Thyroid gland (tissue), 4 donors: ENCODE data around the gene GRAMD4.

Source experiments
- POLR2A ChIP-seq, 2 donors: fragments of 450-650 bp; IDR thresholded peaks; one replicate each; pipeline ENCODE4 v1.6.1; 2017; ENCODE audit warnings: antibody characterized with exemption in 2 of 2, mild to moderate bottlenecking in 2 of 2, moderate library complexity in 1 of 2
- TF ChIP-seq, protein P1 (sequence below), 6 experiments: fragments of 200-600 bp in 3 of 6; fragments of 450-650 bp in 3 of 6; sonication (generic) in 3 of 6; IDR thresholded peaks; one replicate each; pipeline ENCODE4 v1.5.1; 2016 to 2019; ENCODE audit warnings: antibody characterized with exemption in 6 of 6, mild to moderate bottlenecking in 2 of 6, inconsistent platforms in 1 of 6, moderate library complexity in 1 of 6

GRCh38 chr22:46640293-46641055, 20.3 kb downstream of the GRAMD4 start:
- TF ChIP-seq POLR2A (IDR thresholded peaks at IDR 0.05): no peak
- TF ChIP-seq, protein P1, sequence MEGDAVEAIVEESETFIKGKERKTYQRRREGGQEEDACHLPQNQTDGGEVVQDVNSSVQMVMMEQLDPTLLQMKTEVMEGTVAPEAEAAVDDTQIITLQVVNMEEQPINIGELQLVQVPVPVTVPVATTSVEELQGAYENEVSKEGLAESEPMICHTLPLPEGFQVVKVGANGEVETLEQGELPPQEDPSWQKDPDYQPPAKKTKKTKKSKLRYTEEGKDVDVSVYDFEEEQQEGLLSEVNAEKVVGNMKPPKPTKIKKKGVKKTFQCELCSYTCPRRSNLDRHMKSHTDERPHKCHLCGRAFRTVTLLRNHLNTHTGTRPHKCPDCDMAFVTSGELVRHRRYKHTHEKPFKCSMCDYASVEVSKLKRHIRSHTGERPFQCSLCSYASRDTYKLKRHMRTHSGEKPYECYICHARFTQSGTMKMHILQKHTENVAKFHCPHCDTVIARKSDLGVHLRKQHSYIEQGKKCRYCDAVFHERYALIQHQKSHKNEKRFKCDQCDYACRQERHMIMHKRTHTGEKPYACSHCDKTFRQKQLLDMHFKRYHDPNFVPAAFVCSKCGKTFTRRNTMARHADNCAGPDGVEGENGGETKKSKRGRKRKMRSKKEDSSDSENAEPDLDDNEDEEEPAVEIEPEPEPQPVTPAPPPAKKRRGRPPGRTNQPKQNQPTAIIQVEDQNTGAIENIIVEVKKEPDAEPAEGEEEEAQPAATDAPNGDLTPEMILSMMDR (IDR thresholded peaks at IDR 0.05): no peak
